GM03348 (cell line): ENCODE data around the gene SV2C.
"Not testable (repeated sequence)": the region's sequence is repeated elsewhere in the genome, so short reads cannot be mapped to it uniquely, and the experiment has no call there.

Experiments used
- DNase-seq: peaks from one replicate; pipeline ENCODE4 v3.0.0; 2012; ENCODE audit warnings: low spot score

Gene SV2C

GRCh38 chr5:76204191-76204590, 121.0 kb downstream of the SV2C start:
- DNase-seq, result no peak

GRCh38 chr5:76204713-76205112, 121.5 kb downstream of the SV2C start:
- DNase-seq, result no peak

GRCh38 chr5:76207120-76207519, 123.9 kb downstream of the SV2C start:
- no peak for DNase-seq

GRCh38 chr5:76209297-76209696, 126.1 kb downstream of the SV2C start:
- DNase-seq, result no peak

- no peak for DNase-seq
Measured at GRCh38 chr5:76210946-76211345, 127.8 kb downstream of the SV2C start.

- no peak for DNase-seq
Measured at GRCh38 chr5:76213858-76214257, 130.7 kb downstream of the SV2C start.

- no peak for DNase-seq
Measured at GRCh38 chr5:76216748-76217147, 133.6 kb downstream of the SV2C start.

GRCh38 chr5:76219636-76220035, 136.5 kb downstream of the SV2C start:
- DNase-seq, result no peak

- no peak for DNase-seq
Measured at GRCh38 chr5:76221311-76221710, 138.1 kb downstream of the SV2C start.

- no peak for DNase-seq
Measured at GRCh38 chr5:76222318-76222717, 139.1 kb downstream of the SV2C start.

- no peak for DNase-seq
Measured at GRCh38 chr5:76223696-76224095, 140.5 kb downstream of the SV2C start.

GRCh38 chr5:76224898-76225297, 141.7 kb downstream of the SV2C start:
- DNase-seq, result no peak

- DNase-seq, result no peak
Measured at GRCh38 chr5:76225336-76225735, 142.2 kb downstream of the SV2C start.

- no peak for DNase-seq
Measured at GRCh38 chr5:76229900-76230299, 146.7 kb downstream of the SV2C start.

- no peak for DNase-seq
Measured at GRCh38 chr5:76230711-76231285, 147.6 kb downstream of the SV2C start.

GRCh38 chr5:76234665-76235064, 151.5 kb downstream of the SV2C start:
- no peak for DNase-seq

- no peak for DNase-seq
Measured at GRCh38 chr5:76236684-76237083, 153.5 kb downstream of the SV2C start.

GRCh38 chr5:76240336-76240735, 157.2 kb downstream of the SV2C start:
- no peak for DNase-seq

GRCh38 chr5:76242155-76242554, 159.0 kb downstream of the SV2C start:
- not testable (repeated sequence) for DNase-seq

GRCh38 chr5:76245590-76245989, 162.4 kb downstream of the SV2C start:
- DNase-seq, result no peak

GRCh38 chr5:76249621-76250020, 166.4 kb downstream of the SV2C start:
- no peak for DNase-seq

- no peak for DNase-seq
Measured at GRCh38 chr5:76250463-76250862, 167.3 kb downstream of the SV2C start.

- DNase-seq, result no peak
Measured at GRCh38 chr5:76251656-76252055, 168.5 kb downstream of the SV2C start.

- DNase-seq, result no peak
Measured at GRCh38 chr5:76252437-76252836, 169.3 kb downstream of the SV2C start.
